GM18498 (cell line): Measurements from ENCODE around the gene PRIM2.
A peak's percentile ranks its signal among the peaks of the same experiment; 100 is the strongest.
"Not testable (repeated sequence)": the region's sequence is repeated elsewhere in the genome, so short reads cannot be mapped to it uniquely, and the experiment has no call there.

ENCODE experiments used
- ATAC-seq: cut with Tn5 transposase; IDR thresholded peaks from one replicate; pipeline ENCODE4 v1.9.1; 2021; ENCODE audit warnings: mild to moderate bottlenecking, moderate library complexity; ENCODE audit not compliant: unreplicated experiment

The PRIM2 gene, protein sequence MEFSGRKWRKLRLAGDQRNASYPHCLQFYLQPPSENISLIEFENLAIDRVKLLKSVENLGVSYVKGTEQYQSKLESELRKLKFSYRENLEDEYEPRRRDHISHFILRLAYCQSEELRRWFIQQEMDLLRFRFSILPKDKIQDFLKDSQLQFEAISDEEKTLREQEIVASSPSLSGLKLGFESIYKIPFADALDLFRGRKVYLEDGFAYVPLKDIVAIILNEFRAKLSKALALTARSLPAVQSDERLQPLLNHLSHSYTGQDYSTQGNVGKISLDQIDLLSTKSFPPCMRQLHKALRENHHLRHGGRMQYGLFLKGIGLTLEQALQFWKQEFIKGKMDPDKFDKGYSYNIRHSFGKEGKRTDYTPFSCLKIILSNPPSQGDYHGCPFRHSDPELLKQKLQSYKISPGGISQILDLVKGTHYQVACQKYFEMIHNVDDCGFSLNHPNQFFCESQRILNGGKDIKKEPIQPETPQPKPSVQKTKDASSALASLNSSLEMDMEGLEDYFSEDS

GRCh38 chr6:57317060-57317943 is at the start of gene PRIM2:
Gene PRIM2, plus strand, starts transcription at chr6:57317630. Its CDS starts 816 bp downstream, at chr6:57318446.
- ATAC-seq: peak; percentile 87

DNA sequence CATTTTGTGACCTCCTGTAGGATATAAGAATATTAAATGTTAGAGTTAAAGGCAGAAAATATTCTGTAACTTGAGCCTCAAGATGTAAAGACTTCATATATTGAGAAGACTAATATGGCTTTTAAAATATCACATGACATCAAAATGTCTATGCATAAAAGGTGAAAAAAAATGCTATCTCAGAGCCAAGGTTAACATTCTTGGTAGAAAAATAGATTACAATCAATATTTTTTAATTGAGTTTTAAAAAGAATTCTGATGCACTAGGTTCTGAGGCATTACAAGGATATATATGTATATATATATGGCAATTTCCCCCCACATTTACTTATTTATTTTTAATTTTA is 49.2 kb upstream of the PRIM2 start:
- no peak for ATAC-seq

- ATAC-seq: not testable (repeated sequence)
These were observed 43.2 kb upstream of the PRIM2 start for GRCh38 chr6:57274113-57274824.

DNA sequence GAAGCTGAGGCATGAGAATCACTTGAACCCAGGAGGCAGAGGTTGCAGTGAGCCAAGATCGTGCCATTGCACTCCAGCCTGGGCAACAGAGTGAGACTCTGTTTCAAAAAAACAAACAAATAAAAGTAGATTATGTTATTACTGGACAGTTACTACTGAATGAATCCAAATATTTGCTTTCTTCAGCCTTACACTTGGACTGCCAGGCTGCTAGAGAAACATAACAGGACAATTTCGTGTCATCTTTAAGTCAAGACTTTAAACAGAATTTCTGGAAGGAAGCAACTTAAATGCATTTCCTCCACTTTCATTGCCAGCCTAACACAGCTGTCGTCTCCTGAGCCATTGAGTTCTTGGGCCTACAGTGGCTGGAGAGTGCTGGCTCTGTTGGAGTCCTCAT is 42.0 kb upstream of the PRIM2 start:
- no peak for ATAC-seq

- ATAC-seq: no peak
These were observed 40.5 kb upstream of the PRIM2 start for GRCh38 chr6:57276946-57277345.

GRCh38 chr6:57278570-57278969 is 38.9 kb upstream of the PRIM2 start:
- no peak for ATAC-seq

DNA sequence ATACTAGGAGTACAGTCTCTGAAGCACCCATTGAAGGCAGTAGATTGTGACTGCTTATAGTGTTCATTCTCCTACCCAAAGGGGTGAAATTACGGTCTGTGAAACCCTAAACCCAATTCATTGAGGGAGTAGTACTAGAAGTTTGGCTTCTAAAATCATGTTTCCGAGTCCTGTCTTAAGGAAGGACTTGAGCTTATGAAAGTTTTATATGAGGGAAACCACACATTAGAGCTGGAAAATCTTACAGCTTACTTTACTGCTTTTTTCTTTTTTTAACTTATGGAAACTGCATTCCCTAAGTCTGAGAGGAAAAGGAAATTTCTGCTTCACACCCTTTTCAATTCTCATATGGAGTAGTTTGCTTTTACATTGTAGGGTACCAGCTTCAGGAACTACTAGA is 38.4 kb upstream of the PRIM2 start:
- no peak for ATAC-seq

GRCh38 chr6:57283106-57283505 is 34.3 kb upstream of the PRIM2 start:
- ATAC-seq: no peak

DNA sequence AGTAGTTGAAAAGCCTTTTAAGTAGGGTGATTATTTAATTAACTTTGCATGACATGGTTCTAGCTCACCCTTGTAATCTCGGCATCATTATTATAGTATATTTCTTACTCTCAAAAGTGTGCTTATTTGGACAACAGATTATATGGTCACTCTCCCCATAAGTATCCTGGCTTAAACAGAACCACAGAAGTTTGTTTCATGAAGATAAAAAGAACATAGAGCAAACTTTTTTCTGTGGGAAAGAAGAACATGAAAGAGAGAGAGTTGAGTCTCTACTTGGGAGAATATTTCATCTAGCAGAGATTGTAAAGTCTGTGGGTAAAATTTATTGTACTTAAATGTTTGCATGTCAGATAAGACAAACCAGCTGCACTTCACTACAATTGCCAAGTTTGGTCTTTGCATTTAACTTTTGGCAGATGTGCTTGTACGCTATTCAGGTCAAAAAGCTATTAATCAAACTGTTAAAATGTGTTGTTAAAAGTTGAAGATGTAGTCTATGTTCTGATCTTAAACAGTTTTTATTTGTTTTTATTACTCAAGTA is 33.4 kb upstream of the PRIM2 start:
- ATAC-seq: no peak

GRCh38 chr6:57288136-57288535 is 29.3 kb upstream of the PRIM2 start:
- ATAC-seq: not testable (repeated sequence)

DNA sequence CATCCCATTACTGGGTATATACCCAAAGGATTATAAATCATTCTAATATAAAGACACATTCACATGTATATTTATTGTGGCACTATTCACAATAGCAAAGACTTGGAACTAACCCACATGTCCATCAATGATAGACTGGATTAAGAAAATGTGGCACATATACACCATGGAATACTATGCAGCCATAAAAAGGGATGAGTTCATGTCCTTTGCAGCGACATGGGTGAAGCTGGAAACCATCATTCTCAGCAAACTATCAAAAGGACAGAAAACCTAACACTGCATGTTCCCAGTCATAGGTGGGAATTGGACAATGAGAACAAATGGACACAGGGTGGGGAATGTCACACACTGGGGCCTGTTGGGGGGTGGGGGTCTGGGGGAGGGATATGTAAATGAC is 24.0 kb upstream of the PRIM2 start:
- not testable (repeated sequence) for ATAC-seq

DNA sequence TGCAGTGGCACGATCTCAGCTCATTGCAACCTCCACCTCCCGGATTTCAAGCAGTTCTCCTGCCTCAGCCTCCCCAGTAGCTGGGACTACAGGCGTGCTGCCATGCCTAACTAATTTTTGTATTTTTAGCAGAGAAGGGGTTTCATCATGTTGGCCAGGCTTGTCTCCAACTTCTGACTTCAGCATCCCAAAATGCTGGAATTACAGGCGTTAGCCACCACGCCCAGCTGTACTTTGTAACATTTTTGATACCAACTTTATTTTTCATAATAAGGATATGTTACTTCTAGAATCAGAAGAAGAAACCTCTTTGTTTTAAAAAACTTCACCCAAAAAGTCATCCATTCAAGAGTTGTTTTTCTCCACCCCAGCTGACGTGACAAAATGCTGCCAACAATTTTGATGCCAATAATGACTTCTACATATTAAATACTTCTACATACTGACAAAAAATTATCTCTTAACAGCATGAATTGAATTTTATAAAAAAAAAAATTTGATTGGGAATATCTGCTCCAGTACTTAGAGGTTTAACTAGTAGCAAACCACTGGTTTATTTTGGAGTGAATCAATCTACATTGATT is 22.5 kb upstream of the PRIM2 start:
- ATAC-seq: no peak

GRCh38 chr6:57297505-57297904 is 19.9 kb upstream of the PRIM2 start:
- ATAC-seq: no peak

DNA sequence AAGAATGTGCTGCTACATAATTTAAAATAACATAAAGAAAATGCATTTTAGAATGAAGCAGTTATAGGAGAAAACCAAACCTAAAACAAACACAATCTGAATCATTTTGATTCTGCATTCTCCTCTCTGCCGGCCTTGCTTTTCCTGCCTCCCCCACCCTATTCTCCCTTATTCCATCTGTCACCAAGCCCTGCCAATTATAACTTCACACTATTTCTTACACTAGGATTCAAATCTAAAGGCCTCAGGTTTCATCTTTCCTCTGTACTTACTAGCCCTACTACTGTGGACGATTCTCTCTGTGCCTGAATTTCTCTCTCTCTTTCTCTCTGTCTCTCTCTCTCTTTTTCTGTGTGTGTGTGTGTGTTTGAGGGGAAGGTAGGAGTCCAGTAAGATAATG is 18.7 kb upstream of the PRIM2 start:
- ATAC-seq: no peak

DNA sequence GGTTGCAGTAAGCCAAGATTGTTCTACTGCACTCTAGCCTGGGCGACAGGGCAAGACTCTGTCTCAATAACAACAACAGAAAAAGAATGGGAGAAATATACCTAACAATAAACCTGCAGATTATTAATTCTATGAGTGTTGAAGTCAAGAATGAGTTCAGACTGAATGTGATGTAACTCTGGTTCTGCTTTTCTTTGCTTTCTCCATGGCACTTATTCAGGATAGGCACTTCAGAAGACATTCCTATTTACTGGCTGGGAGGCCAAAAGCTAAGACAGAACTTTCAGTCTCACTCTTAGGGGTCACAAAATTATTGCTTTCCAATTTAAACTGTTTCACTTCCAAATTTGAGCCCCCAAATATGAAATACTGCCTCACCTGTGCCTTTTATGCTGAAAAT is 15.7 kb upstream of the PRIM2 start:
- ATAC-seq: no peak

- ATAC-seq: no peak
These were observed 15.0 kb upstream of the PRIM2 start for GRCh38 chr6:57302477-57302876.

- no peak for ATAC-seq
These were observed 13.3 kb upstream of the PRIM2 start for GRCh38 chr6:57303931-57304681.

DNA sequence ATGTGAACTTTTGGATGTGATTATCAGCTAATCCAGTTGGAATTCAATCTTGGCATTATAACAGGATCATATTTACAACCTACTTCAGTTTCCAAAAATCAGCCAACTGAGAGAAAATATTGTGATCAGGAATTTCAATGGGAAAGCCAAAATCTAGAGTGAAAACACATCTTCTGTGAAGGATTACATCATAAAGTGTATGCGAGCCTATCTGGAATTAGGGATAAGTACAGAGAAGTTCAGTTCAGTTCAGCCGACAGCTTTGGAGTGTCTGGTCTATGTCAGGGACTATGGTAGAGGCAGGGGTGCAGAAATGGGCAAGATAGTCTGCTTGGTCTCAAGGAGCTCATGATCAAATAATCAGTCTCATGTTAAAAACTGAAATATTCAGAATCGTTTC is 12.3 kb upstream of the PRIM2 start:
- no peak for ATAC-seq

DNA sequence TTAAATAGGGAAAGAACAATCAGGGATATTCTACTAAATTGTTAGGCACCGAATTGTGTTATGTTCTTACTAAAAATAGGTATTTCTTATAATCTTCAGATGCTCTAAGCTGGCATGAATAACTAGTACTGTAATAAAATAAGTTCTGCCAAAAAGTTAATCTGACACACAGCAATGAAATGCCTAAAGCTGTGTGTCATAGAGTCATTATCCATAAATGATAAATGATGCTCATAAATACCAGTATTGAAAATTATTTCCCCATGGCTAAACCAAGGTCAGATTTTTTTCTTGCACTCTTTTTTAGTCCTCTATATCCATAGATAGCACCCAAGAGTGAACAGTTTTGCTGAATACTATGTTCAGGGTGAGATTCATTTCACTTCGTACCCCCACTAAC is 11.7 kb upstream of the PRIM2 start:
- no peak for ATAC-seq

DNA sequence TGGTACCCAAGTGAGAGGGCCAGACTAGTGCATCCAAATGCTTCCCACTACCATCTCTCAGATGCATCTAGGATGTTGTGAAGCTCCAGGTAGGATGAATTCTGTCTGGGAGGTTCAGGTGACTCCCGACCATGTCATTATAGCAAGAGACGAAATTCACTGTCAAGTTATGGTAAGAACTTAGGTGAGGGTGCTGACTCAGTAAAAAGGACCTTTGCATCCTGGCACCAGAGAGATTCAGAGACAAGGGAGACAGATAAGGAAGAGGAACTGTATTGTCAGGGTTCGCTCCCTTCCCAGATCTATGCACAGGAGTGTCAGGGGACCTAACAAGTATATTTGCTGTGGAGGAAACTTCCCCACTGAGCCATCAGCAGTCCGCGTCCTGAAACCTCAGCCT is 11.2 kb upstream of the PRIM2 start:
- ATAC-seq: no peak
